GM12878 (cell line): ENCODE results near the gene SRCAP. TPM values are rescaled to one million over a fixed set of nuclear protein-coding genes. Genes with fewer than 3 reads are reported as not detected.

Source experiments
- ASH2L ChIP-seq: fragments of 300-600, 200-600 bp; sonication (generic); IDR thresholded peaks from 2 replicates; pipeline ENCODE4 v1.6.1; 2017; ENCODE audit warnings: low read depth, mild to moderate bottlenecking, borderline replicate concordance
- ATF2 ChIP-seq: IDR thresholded peaks from 2 replicates; pipeline ENCODE4 v1.6.1; 2012; ENCODE audit warnings: low read length, inconsistent platforms
- CBFB ChIP-seq: IDR thresholded peaks from 2 replicates; pipeline ENCODE4 v1.6.1; 2016; ENCODE audit warnings: antibody characterized with exemption, low read depth
- CBX5 ChIP-seq: sonication (generic); IDR thresholded peaks from 2 replicates; pipeline ENCODE4 v1.6.1; 2016; ENCODE audit warnings: low read depth, moderate library complexity, mild to moderate bottlenecking, inconsistent platforms
- CHD4 ChIP-seq: fragments of 200-600 bp; sonication (generic); IDR thresholded peaks from 2 replicates; pipeline ENCODE4 v1.6.1; 2016; ENCODE audit warnings: mild to moderate bottlenecking
- E2F8 ChIP-seq: fragments of 450-650 bp; IDR thresholded peaks from 2 replicates; pipeline ENCODE4 v1.6.1; 2018; ENCODE audit warnings: mild to moderate bottlenecking, low read depth, moderate library complexity; ENCODE audit not compliant: partially characterized antibody
- ESRRA ChIP-seq: IDR thresholded peaks from 2 replicates; pipeline ENCODE4 v1.6.1; 2012; ENCODE audit warnings: mild to moderate bottlenecking, low read length, improper control_type of control experiment
- ETV6 ChIP-seq, 2 experiments: fragments of 450-650 bp in 1 of 2; IDR thresholded peaks in 1 of 2; conservative IDR thresholded peaks in 1 of 2; 2 replicates each; pipeline ENCODE4 v1.6.1; 2014; ENCODE audit warnings: antibody characterized with exemption in 1 of 2, borderline replicate concordance in 1 of 2, low read depth in 1 of 2, mild to moderate bottlenecking in 1 of 2, moderate library complexity in 1 of 2
- HDGF ChIP-seq: fragments of 450-650 bp; IDR thresholded peaks from 2 replicates; pipeline ENCODE4 v1.6.1; 2016; ENCODE audit warnings: antibody characterized with exemption
- IKZF1 ChIP-seq: fragments of 450-650 bp; conservative IDR thresholded peaks from 2 replicates; pipeline ENCODE4 v1.6.1; 2017; ENCODE audit warnings: antibody characterized with exemption, mild to moderate bottlenecking
- KAT2A ChIP-seq: conservative IDR thresholded peaks from 2 replicates; pipeline ENCODE4 v1.6.1; 2011; ENCODE audit warnings: low read depth, low read length; ENCODE audit not compliant: control insufficient read depth
- MXI1 ChIP-seq: fragments of 150-350 bp; IDR thresholded peaks from 2 replicates; pipeline ENCODE4 v1.6.1; 2011; ENCODE audit warnings: low read depth, mild to moderate bottlenecking, inconsistent platforms, low read length, improper control_type of control experiment
- NR2C2 ChIP-seq: IDR thresholded peaks from 2 replicates; pipeline ENCODE4 v1.6.1; 2011; ENCODE audit warnings: borderline replicate concordance, low read depth; ENCODE audit not compliant: control insufficient read depth, insufficient read length
- NRF1 ChIP-seq: conservative IDR thresholded peaks from 2 replicates; pipeline ENCODE4 v1.6.1; 2011; ENCODE audit warnings: mild to moderate bottlenecking, low read depth, low read length, improper control_type of control experiment
- POU2F2 ChIP-seq: IDR thresholded peaks from 3 replicates; pipeline ENCODE4 v1.6.1; 2011; ENCODE audit warnings: low read depth, mild to moderate bottlenecking, low read length, borderline replicate concordance
- RBBP5 ChIP-seq: fragments of 200-600 bp; sonication (generic); conservative IDR thresholded peaks from 2 replicates; pipeline ENCODE4 v1.6.1; 2016
- RCOR1 ChIP-seq: conservative IDR thresholded peaks from 2 replicates; pipeline ENCODE4 v1.6.1; 2012; ENCODE audit warnings: low read depth, low read length, improper control_type of control experiment
- STAT1 ChIP-seq: fragments of 450-650 bp; conservative IDR thresholded peaks from 2 replicates; pipeline ENCODE4 v1.6.1; 2014; ENCODE audit warnings: antibody characterized with exemption, mild to moderate bottlenecking
- STAT3 ChIP-seq: IDR thresholded peaks from 2 replicates; pipeline ENCODE4 v1.6.1; 2011; ENCODE audit warnings: low read depth, low read length, improper control_type of control experiment
- TARDBP ChIP-seq: IDR thresholded peaks from 2 replicates; pipeline ENCODE4 v1.6.1; 2016; ENCODE audit warnings: borderline replicate concordance
- TCF12 ChIP-seq: IDR thresholded peaks from 2 replicates; pipeline ENCODE4 v1.6.1; 2011; ENCODE audit warnings: low read depth, mild to moderate bottlenecking, low read length
- TCF7 ChIP-seq: IDR thresholded peaks from 2 replicates; pipeline ENCODE4 v1.6.1; 2014; ENCODE audit warnings: antibody characterized with exemption, borderline replicate concordance
- ZNF217 ChIP-seq: fragments of 450-650 bp; IDR thresholded peaks from 2 replicates; pipeline ENCODE4 v1.6.1; 2017; ENCODE audit warnings: antibody characterized with exemption, mild to moderate bottlenecking
- polyA plus RNA-seq, 11 experiments: library from polyadenylated mRNA; depleted of rRNA in 4 of 11; unstranded in 6 of 11; stranded (reverse) in 5 of 11; fragments of >200 nt; fragmentation: Nextera tagmentation in 4 of 11; fragmentation: Illumina TruSeq in 1 of 11; extraction: Ambion mirVana in 4 of 11; extraction: Trizol in 1 of 11; gene quantifications; 1 replicate in 1 of 11; 2 replicates in 10 of 11; pipeline versions ENCODE4 v1.2.1 to v1.2.3, GENCODE V29; 2011 to 2016; ENCODE audit warnings: inconsistent platforms in 2 of 11, missing spikeins in 2 of 11, low read depth in 1 of 11
- total RNA-seq, 4 experiments: library from RNA; depleted of rRNA in 3 of 4; stranded (reverse); fragments of >200 nt in 3 of 4; fragmentation: Illumina TruSeq in 1 of 4; extraction: Trizol in 1 of 4; gene quantifications; 2 replicates each; pipeline versions ENCODE4 v1.2.1 to v1.2.3, GENCODE V29; 2013 to 2021
- TF ChIP-seq, protein P1 (sequence below): IDR thresholded peaks from 2 replicates; pipeline ENCODE4 v1.6.1; 2012; ENCODE audit warnings: low read depth, low read length, improper control_type of control experiment

Gene SRCAP
- total and polyA plus RNA-seq, 10 of the 15 experiments (the other 5 are each of a cell fraction or from before 2014, with no cell fraction given): 0.24 to 58.4 (median 11.6) TPM

DNA sequence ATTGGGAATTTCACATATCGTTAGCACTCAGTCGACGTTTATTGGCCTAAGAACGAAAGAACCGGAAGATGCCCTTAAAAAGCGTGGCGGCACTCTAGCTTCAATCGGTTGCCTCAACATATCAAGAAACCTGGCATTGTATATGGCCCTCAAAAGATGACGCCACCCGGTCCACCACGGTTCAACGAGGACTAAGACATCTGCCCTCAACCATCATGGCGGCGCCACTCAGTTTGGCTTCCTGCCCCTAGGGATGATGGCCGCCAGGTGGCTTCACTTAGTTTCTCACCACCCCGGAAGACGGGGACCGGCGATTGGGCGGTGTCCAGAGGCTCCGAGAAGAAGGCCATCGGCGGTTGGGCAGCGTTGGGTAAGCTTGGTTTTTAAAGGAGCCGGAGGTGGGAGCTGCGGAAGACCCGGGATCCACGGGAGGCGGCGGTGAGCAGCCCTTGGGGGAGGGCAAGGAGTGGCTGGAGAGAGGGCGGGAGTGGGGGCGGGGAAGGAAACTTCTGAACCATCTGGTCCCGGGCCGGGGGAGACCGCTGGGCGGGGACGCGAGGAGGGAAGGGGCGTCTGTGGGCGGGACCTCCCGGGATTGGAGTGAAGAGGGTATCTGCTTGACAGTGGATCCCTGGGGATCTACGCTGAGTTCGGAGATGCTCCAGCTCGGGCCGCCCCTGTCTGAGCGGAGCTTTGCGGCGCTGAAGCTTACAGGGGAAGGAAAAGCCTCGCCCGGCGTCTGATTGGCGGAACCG lies 48.4 kb upstream of the SRCAP start, which contains the start of gene PRR14 (continued):
- TF ChIP-seq CBFB (no peak), E2F8 (peak; percentile 40), TCF12 (peak; percentile 11; the same call in 1 of the 2 replicates), TCF7 (no peak), ZNF217 (no peak), ASH2L (no peak), NRF1 (no peak), POU2F2 (no peak; the same call in 2 of the 3 replicates), TARDBP (peak; percentile 91), MXI1 (peak; percentile 84), RCOR1 (peak; percentile 78; the same call in 1 of the 2 replicates), ETV6 (conservative IDR thresholded peaks at IDR 0.05 in 1 of 2, IDR thresholded peaks at IDR 0.05 in 1 of 2; ENCODE audit: borderline replicate concordance in 1 of 2, low read depth in 1 of 2) (no peak), ATF2 (no peak), STAT1 (peak; percentile 74; the same call in 1 of the 2 replicates), CHD4 (no peak), KAT2A (no peak), RBBP5 (no peak), ESRRA (no peak), HDGF (peak; percentile 56; the same call in 1 of the 2 replicates), STAT3 (0 out of 2 replicates have a peak, but pooled peaks have one; percentile 59), CBX5 (no peak), IKZF1 (peak; percentile 98), NR2C2 (no peak)
- TF ChIP-seq, protein P1, sequence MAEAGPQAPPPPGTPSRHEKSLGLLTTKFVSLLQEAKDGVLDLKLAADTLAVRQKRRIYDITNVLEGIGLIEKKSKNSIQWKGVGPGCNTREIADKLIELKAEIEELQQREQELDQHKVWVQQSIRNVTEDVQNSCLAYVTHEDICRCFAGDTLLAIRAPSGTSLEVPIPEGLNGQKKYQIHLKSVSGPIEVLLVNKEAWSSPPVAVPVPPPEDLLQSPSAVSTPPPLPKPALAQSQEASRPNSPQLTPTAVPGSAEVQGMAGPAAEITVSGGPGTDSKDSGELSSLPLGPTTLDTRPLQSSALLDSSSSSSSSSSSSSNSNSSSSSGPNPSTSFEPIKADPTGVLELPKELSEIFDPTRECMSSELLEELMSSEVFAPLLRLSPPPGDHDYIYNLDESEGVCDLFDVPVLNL: peak; percentile 49; the same call in 1 of the 2 replicates
